ENCODE measurements around the gene CDON. TPM values are rescaled to one million over a fixed set of nuclear protein-coding genes. Genes with fewer than 3 reads are reported as not detected.

The CDON gene
- total RNA-seq, 1 experiment from 2014 or later, result 17.2 TPM

DNA sequence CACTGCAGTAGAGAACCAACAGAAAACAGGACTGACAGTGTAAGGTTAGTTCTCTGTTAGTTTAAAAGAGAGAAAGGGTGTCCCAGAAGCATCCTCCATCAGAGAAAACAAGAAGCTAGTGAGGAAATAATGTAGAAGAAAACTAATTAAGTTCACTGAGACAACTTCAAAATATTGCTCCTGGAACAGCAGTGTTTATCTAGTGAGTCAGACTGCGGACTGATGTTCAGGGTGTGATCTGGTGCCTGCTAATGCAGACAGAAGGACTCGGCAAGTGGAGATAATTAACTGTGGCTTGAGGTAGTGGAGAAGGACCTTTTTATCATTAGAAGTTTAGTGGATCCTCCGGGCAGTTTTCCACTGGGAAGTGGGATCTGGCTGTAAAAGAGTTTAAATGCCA is 55.4 kb downstream of the CDON start:
- H4K5ac ChIP-seq (ENCODE audit: insufficient read length, low read depth, low read length), result no peak overlapping the region
- no peak overlapping the region for H3T11ph ChIP-seq (ENCODE audit: low read length)
- H2BK5ac ChIP-seq (ENCODE audit: insufficient read length, low read length), result no peak overlapping the region
- no peak overlapping the region for H2BK20ac ChIP-seq (ENCODE audit: low read depth, low read length, poor library complexity, severe bottlenecking)
- no peak overlapping the region for H2BK120ac ChIP-seq (ENCODE audit: low read depth, low read length, poor library complexity, severe bottlenecking)
- no peak overlapping the region for H4K91ac ChIP-seq (ENCODE audit: insufficient read length, low read depth, low read length)
- H3K27me3 Mint-ChIP-seq (ENCODE audit: low read depth), result no peaks in the 10 kb centered on the region
- H3K36me3 Mint-ChIP-seq (ENCODE audit: insufficient read depth in 1 of 3, low read depth in 3 of 3), result peaks cover 4 to 8% (median 5%) of the 10 kb centered on the region in 3 experiments; a peak in 5 of 7 replicates
- peaks cover 4 to 9% of the 10 kb centered on the region in 2 experiments for H3K4me1 Mint-ChIP-seq
- H3K27ac ChIP-seq (ENCODE audit: insufficient read length, low read depth, low read length), result no peak overlapping the region
- no peaks in the 10 kb centered on the region for H3K4me1 ChIP-seq (ENCODE audit: insufficient read depth, low read length)
- no peak overlapping the region for H2AK5ac ChIP-seq (ENCODE audit: insufficient read length, low read length)
- no peaks in the 10 kb centered on the region for H3K79me2 ChIP-seq (ENCODE audit: insufficient read depth, low read length)
- H3K23ac ChIP-seq (ENCODE audit: insufficient read length, low read depth, low read length), result no peak overlapping the region
- no peak overlapping the region for H3K4me3 Mint-ChIP-seq
- no peaks in the 10 kb centered on the region for H3K79me1 ChIP-seq (ENCODE audit: insufficient read depth, low read depth, low read length, poor library complexity, severe bottlenecking)
- H3K9me3 Mint-ChIP-seq, result no peaks in the 10 kb centered on the region
- no peaks in the 10 kb centered on the region for H3K9me3 ChIP-seq (ENCODE audit: control insufficient read depth, low read depth, low read length)
- H2BK15ac ChIP-seq (ENCODE audit: low read depth, low read length), result no peak overlapping the region
- no peak overlapping the region for H3K14ac ChIP-seq (ENCODE audit: insufficient read depth, low read length)
- H4K20me1 ChIP-seq (ENCODE audit: control insufficient read depth, insufficient read depth, insufficient read length), result no peaks in the 10 kb centered on the region
- H2AFZ ChIP-seq (ENCODE audit: low read length), result no peak overlapping the region
- H3K4ac ChIP-seq (ENCODE audit: low read depth, low read length), result no peak overlapping the region
- H4K8ac ChIP-seq (replicated peaks; ENCODE audit: insufficient read length, low read depth, low read length), result no peak overlapping the region
- peak overlapping the region in 1 of 3 experiments; percentile 34; a peak in 1 of 7 replicates for H3K27ac Mint-ChIP-seq
- no peak overlapping the region for H3K18ac ChIP-seq (ENCODE audit: insufficient read length, low read depth, low read length)
- H2BK12ac ChIP-seq (ENCODE audit: insufficient read length, low read depth, low read length), result no peak overlapping the region
- no peak overlapping the region for H3K4me2 ChIP-seq (ENCODE audit: insufficient read depth, insufficient read length, low read length)
- H3K56ac ChIP-seq (ENCODE audit: insufficient read length, low read depth, low read length), result no peak overlapping the region
- H3K9ac ChIP-seq (ENCODE audit: extremely low read depth, insufficient read length, low read length), result no peak overlapping the region
- DNase-seq, result no peak
- WGBS (ENCODE audit: extremely low coverage, insufficient read length, low lambda C conversion rate), result no CpG with 5 or more reads among the region's 3 CpGs
- H3K27me3 ChIP-seq (ENCODE audit: insufficient read depth, low read length), result no peaks in the 10 kb centered on the region
- no peak for TF ChIP-seq CTCF (conservative IDR thresholded peaks at IDR 0.05)
- H3K23me2 ChIP-seq (ENCODE audit: insufficient read length, low read depth, low read length, poor library complexity, severe bottlenecking), result no peaks in the 10 kb centered on the region

Data from H9 (cell line).